B cell (primary cell): Measurements from ENCODE around the gene ICAM1.

ENCODE experiments used
- CTCF ChIP-seq: fragments of 200-600 bp; IDR thresholded peaks from one replicate; pipeline ENCODE4 v1.8.0; 2022; ENCODE audit warnings: antibody characterized with exemption, mild to moderate bottlenecking
- EZH2 ChIP-seq: IDR thresholded peaks from 2 replicates; pipeline ENCODE4 v1.6.1; 2012; ENCODE audit warnings: borderline replicate concordance, low read depth, mild to moderate bottlenecking, moderate library complexity, low read length; ENCODE audit not compliant: insufficient read depth, poor library complexity, severe bottlenecking

- no peak for TF ChIP-seq CTCF
- TF ChIP-seq EZH2: no peak
These were observed 8.1 kb upstream of the ICAM1 start for GRCh38 chr19:10262771-10263170.
